ENCODE data around the gene GADD45G. TPM values are rescaled to one million over a fixed set of nuclear protein-coding genes. Genes with fewer than 3 reads are reported as not detected.

Gene GADD45G, protein sequence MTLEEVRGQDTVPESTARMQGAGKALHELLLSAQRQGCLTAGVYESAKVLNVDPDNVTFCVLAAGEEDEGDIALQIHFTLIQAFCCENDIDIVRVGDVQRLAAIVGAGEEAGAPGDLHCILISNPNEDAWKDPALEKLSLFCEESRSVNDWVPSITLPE
- 24.1 and 81.1 TPM in 2 replicates for total RNA-seq
- 42.4 TPM for polyA plus RNA-seq (2012)

DNA sequence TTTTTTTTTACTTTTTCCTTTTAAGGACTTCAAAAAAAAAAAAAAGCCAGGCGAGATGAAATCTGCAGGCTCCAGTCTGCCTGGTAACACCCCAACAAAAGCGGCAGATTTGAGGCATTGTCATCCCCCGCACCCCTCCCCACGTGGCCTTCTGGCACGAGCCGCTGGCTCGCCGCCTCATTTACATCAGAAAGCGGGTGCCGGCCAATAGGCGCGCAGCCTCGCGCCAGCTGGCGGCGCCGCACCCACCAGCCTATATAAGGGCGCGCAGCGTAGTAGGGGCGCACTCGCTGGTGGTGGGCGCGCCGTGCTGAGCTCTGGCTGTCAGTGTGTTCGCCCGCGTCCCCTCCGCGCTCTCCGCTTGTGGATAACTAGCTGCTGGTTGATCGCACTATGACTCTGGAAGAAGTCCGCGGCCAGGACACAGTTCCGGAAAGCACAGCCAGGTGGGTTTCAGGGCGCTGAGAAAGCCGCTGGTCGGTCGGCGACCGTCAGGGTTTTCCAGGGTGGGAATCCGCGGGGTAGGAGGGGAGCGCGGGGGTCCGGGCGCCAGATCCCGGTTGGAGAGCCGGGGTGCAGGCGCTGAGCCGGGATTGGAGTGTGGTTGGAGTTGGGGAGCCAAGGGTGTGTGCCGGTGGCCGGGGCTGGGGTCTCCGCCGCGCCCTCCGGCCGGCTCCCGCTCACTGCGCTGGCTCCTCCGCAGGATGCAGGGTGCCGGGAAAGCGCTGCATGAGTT, at the start of gene GADD45G:
GADD45G (plus strand) TSS at position 284 of the 736 bp plus-strand sequence; CDS start at position 394, 110 bp downstream.
- DNase-seq (ENCODE audit: low read depth), result peak; percentile 92

DNA sequence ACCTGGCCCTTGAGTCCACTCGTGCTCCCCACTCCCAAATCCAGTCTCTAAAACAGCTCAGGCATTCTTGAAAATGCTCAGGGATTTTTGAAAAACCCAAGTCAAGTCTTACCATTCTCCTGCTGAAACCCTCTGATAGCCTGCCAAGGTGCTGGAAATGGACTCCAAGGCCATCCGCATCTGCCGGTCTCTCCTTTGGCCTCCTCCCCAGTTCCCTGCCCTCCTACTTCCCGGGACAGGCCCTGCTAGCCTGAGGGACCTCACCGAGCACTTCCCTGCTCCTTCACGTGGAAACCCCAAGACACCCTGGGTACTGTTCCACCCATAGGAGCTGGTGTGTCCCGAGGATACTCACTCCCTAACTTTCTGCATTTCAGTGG, 49.8 kb upstream of the GADD45G start:
- no peak for DNase-seq (ENCODE audit: low read depth)

DNA sequence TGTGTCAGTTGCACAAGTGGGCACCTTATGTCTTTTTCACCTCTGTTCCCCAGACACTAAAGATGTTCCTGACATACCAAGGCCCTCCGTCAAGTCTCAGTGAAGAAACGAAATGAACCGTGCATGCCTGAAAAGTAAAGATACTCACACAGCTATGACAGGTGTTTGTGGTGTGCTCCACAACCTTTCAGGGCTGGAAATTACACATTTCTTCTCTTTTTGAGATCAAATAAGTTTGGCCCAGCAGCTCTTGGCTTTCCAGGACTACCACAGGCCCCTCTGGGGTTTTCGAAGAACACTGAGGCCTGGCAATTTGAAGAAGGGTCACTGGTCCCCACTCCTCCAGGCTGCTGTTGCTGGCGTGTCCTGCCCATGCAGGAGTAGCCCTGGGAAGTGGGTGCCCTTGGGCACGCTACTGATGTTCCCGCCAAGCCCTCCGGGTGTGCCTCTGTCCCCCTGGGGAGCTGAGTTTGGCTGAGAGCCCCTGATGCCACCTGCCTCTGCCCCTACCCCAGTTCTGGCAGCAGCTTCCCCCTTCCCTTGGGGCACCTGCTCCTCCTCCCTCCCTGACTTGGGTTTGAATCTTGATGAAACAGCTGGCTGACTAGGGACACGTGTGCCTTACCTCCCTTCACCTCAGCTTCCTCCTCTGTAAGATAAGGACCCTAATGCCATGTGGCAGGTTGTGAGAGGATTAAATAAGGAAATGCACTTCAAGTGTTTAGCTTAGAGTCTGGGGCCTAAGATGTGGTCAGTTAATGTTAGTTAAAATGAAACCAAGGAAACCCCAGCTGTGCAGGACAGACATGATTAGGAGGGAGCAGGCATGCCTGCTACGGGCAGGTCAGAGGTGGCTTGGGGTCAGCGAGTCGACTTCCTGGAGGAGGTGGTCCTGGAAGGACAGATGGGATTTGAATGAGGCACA, 49.1 kb upstream of the GADD45G start:
- DNase-seq (ENCODE audit: low read depth), result no peak

DNA sequence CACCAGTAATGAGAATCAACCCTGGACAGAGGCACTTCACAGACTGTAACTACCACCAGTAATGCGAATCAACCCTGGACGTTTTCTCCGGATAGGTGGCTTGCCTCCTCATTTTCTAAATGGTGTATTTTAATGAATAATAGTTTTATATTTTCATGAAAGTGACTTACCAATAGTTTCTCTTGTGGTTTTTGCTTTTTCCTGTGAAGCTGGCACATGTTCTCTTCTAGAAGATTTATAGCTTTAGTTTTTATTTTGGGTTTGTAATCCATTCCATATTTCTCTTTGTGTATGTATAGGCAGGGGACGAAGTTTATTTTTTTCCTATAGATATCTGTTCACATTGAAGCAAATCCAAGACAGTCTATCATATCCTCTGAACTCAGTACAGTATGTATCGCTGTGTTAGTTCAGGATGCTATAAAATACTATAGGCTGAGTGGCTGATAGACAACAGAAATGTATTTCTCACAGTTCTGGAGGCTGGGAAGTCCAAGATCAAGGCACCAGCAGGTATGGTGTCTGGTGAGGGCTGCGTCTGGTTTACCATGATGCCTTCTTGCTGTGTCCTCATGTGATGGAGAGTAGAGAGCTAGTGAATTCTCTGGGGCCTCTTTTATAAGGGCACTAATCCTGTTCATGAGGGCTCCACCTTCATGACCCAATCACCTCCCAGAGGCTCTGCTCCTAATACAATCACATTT, 46.5 kb upstream of the GADD45G start:
- DNase-seq (ENCODE audit: low read depth), result no peak

DNA sequence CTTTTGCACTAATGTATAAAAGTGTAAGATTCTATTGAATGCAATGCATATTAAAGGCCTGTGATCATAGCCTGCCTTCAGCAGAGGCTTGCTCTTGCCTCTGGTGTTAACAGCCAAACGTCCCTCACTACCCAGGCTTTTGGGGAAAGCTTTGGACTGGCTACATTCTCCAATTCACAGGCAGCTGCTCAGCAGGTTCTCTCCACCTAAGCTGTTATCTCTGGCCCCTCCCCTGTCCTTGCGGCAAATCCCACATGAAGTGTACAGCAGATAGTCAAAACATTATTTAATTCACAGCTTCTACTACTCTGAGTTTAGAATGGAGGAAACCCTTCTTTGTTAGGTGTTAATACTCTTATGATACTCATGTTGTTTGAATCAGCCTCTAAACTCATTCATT, 45.9 kb upstream of the GADD45G start:
- no peak for DNase-seq (ENCODE audit: low read depth)

DNA sequence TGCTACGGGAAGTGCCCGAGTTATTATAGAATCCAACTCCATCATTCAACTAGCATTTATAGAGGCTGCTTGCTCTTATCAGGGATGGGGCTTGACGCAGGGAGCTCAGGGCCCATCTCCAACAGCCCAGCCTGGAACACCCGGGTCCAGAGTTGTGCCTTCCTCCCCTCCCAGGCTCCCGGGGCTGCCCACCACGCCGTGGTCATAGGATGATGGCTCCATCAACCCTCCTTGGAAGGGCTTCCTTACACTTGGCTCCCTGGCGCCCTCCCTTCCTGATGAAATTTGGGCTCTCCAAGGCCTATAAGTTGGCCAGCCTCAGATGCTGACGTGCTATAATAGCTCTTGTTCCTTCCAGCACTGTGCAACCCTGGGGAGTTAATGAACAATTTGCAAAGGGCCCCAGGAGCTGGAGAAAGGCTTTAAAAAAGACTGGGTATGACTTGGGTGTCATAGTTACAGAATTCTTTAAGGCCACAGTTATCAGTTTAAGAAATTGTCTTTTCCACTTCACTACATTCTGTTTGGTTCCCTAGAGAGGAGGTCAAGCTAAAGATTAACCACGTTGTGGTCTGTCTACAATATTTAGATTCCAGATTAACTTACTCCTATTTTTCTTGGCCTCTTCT, 42.5 kb upstream of the GADD45G start:
- no peak for DNase-seq (ENCODE audit: low read depth)

DNA sequence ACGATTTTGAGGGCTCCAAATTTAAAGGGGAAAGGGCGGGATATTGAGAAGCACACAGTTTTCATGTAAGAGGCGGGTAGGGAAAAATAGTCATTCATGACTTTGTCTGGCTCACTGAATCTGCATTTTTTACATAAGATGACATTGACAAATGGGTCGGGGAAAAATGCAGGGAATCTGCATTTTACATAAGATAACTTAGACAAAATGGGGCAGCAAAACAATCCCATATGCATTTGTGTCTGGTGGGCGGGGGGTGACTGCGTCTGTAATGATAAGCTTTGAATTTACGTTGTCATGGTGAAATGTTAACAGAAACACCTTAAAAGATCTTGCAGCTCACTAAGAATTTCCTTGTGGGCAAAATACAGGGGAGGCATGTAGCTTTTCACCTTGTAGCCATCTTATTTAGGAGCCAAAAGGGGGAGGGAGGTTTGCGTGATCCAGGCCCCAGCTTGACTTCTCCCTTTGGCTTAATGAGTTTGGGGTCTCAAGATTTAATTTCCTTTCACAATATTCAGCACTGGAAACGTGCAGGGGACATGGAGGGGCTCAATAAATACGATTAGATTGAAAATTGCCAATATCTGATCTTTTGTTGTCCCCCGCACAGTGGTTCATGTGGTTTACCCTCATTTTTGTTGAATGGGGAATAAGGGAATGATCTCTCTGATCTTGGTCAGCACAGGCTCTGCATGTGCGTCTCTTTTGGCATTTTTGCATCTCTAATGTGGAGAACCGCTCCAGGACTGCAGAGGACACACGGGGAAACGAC, 41.1 kb upstream of the GADD45G start:
- no peak for DNase-seq (ENCODE audit: low read depth)

DNA sequence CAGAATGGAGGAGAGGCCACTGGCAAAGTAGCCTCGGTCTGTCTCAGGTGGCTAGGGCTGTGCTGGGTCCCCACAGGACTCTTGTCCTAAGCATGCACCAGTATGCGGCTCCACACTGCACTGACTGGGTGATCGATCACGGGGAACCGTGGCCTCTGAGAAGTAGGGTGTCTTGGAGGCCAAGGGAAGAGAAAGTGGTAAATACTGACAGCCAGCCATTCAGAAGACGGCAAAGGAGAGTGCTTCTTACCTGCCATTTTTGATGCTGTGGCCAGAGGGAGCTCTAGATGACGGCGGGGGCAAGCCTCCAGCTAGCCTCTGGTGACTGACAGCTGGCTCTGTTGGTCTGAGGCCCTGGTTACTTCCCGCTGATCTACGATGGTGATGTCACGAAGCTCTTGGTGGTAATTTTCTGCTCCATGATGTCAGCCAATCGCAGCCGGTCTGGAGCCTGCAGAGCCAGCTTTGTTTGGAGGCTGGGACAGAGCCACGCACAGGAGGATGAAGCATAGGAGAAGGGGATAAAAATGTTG, 40.4 kb upstream of the GADD45G start:
- peak; percentile 32 for DNase-seq (ENCODE audit: low read depth)

DNA sequence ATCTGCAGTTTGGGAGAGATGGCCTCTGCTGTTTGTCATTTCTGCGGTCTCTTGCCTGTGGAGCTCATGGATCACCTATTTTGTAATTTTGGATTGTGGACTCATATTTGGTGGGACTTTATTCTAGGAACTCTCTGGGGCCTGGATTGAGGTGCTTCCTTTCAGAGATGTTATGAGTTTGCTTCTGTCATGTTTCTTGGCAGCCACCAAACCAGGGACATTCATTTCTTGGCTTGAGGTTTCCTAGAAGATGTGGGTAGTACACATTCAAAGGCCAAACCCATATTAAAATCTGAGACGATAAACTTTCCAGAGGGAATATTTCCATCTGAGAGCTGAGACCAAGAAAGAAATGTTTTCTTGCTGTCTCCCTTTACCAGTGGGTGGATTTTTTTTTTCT, 37.2 kb upstream of the GADD45G start:
- DNase-seq (ENCODE audit: low read depth), result no peak

DNA sequence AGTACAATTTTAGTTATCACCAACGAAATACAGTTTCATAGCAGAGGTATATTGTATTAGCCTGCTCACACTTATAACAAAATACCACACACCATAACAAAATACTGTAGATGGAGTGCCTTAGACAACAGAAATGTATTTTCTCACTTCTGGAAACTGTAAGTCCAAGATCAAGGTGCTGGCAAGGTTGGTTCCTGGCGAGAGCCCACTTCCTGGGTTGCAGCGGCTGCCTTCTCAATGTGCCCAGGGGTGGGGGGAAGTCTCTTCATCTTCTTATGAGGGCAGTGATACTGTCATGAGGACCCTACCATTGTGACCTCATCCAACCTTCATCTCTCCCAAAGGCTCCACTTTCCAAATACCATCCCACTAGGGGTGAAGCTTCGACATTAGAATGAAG, 30.5 kb upstream of the GADD45G start:
- no peak for DNase-seq (ENCODE audit: low read depth)

DNA sequence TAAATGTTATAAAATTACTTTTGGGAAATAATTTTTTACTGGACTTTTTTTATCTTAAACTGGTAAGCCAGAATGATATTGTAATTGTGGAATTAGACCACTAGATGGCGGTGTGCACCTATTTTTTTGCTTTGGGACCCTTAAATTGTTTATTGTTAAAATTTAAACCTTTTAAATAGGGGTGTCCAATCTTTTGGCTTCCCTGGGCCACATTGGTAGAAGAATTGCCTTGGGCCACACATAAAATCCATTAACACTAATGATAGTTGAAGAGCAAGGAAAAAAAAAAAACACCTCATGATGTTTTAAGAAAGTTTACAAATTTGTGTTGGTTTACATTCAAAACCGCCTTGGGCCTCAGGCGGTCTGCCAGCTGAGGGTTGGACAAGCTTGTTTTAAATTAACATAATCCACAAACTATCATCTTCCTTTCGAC, 28.4 kb upstream of the GADD45G start:
- DNase-seq (ENCODE audit: low read depth), result peak; percentile 63

DNA sequence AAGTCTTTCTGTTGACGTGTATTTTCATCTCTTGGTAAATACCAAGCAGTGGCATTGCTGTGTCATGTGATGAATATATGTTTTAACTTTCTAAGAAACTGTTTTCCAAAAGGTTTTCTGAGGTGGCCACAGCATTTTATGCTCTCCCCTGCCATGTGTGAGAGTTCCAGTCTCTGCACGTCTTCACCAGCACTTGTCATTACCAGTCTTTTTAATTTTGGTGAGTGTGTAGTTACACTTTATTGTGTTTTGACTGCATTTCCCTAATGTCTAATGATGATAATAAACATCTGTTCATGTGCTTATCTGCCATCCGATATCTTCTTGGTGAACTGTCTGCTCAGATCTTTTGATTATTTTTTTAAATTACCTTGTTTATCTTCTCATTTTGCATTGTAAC, 27.4 kb upstream of the GADD45G start:
- no peak for DNase-seq (ENCODE audit: low read depth)

DNA sequence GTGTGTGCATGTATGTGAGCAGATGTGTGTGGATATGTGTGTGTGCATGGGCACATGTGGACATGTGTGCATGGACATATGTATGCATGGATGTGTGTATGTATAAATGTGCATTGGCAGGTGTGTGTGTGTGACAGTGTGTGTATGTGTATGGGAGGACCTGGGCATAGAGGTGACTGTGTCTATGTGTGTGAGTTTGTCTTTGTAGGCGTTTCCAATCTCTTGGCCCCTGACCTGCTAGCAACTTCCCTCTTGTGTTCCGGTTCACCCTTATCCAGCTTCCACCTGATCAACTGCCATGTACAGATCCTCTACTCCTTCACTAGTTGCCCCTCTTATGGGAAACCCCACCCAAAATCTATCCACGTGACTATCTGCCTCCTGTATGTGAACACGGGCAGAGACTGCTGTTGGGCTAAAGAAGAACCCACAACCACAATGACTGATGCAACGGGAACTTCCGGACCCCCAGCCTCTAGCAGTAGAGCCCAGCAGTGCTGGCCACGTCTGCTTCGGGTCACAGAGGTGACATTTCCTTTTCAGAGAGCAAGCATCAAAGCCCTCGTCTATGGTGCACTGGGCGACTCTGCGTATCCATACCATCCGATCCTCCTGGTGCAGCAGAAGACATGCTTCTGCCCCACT, 24.9 kb upstream of the GADD45G start:
- DNase-seq (ENCODE audit: low read depth), result no peak

DNA sequence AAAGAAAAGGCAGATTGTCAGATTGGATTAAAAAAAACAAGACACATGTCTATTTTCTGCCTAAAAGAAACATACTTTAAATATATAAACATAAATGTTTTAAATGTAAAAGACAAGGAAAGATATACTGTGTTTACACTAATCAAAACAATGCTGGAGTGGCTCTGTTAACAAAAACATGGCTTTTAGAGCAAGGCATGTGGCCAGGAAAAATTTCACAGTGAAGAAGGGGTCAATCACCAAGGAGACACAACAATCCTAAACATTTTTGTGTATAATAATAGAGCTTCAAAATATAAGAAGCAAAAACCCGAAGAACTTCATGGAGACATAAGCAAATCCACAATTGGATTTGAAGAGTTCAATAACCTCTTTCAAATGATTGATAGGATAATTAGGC, 18.5 kb upstream of the GADD45G start:
- DNase-seq (ENCODE audit: low read depth), result no peak

DNA sequence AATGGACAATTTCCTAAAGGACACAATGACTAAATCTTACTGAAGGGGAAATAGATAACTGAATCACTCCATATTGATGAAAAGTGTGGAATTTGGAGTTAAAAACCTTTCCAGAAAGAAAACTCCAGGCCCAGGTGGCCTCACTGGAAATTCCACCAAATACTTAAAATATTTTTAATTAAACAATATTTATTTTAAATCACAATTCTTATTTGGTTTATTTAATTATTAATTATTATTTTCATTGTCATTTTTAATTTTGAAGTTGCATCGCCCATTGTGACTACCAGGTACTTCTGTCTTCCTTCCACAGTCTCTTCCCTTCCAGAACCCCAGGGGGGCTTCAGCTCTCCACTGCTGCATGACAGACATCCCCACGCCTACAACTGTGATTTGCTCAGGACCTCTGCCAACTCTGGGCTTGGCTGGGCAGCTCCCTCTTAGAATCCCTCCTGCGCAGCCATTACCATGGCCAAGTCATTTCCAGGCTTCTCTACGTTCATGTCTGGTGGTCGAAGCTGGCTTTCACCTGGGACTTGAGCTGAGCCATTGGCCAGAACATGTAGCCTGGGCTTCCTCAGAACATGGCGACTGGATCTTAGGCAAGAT, 16.4 kb upstream of the GADD45G start:
- DNase-seq (ENCODE audit: low read depth), result no peak

DNA sequence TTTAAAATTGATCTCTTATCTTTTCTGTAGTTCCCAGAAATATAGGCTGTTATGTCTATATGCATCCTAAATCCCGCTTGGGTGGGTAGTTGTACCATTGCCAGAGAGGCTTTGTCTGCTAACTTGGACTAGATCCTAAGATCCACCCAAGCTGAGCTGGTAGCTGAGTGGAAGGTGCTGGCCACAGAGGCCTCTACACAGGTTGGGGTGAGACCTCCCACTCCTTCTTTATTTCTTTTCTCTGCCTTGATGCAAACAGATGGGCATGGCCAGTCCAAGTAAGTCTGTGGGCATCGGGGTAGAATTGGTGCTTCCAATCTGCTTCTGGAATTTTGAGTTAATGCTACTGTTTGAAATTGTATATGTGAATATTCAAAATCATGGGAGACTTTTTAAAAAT, 14.4 kb upstream of the GADD45G start:
- no peak for DNase-seq (ENCODE audit: low read depth)

DNA sequence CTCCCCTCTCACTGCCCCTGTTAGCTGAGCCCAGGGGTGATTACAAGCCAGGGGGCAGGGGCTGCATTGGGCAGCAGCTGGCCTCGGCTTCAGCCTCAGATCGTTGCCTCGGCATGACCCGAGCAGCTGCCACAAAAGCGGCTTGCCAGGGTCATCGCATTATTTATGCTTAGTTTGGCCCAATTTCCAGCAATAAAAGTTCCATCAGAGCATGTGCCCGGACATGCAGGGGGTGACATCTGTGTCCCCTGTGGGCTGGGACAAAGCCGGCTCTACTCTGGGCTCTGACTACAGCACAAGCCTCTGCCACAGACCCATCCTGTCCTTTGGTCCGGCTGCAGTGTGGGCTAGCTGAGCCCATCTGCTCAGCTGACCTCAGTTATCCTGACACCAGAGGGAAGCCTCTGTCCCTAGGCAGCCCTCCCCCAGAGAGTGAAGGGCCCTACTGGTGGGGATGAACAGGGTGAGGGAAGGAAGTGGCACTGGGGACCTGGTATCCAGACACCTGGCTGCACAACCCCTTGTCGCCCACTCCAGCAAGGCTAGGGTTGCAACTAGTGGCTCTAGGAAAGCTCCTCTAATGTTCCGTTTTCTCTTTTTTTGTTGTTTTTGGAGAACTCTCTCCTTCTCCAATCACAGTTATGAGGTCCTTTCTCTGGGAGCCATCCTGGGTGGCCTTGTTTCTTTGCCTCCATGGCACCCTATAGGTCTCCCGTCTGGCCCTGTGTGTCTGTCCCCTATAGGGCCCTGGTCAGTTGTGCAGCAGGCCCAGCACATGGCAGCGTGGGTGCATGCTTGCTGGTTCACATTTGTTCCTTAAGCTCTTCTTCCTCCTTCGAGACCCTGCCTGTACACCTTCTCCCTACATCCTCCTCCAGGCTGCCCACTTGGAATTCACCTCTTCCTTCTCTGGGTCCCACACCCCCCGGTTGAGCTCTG, 13.3 kb upstream of the GADD45G start:
- peak; percentile 33 for DNase-seq (ENCODE audit: low read depth)
